ENCODE results near the gene ASCL3. TPM values are rescaled to one million over a fixed set of nuclear protein-coding genes. Genes with fewer than 3 reads are reported as not detected.

ASCL3 gene
- total and polyA plus RNA-seq, 4 donors: 0.26 TPM; not detected in 3

DNA sequence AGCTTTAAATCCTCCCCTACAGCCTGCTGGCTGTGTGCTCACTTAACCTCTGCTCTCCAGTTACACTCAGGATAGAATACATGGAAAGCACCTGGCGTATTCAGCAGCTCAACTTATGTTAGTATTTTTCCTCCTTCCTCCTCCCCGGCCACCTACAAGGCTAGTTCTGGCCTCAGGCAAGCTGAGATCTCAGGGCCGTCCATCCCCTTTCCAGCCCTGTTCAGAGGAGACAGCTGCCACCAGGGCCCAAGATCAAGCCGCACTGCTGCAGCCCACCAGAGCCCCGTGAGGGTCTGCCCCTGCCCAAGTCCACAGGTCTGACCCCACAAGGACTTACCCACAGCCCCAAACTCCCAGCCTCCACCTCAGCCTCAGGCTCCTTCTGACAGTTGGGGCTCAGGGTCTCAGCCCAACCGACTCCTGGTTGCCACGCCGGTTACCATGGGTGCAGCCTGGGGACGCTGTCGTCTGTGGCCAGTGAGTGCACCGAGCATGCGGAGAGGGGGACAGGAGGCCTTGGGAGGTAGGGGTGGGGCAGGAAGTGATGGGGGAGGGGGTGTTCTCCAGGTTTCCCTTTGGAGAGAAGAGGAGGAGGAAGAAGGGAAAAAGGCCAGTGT is 10.1 kb downstream of the ASCL3 start, which contains the start of gene C11orf16:
C11orf16 (minus strand) TSS at position 384 of the 617 bp plus-strand sequence. CDS start 639 bp downstream, outside the sequence.
- whole genome bisulfite sequencing (ENCODE audit: insufficient coverage): 63% methylated on average over 12 of the region's 12 CpGs
- no peaks in the 10 kb centered on the region for H3K9me3 ChIP-seq (ENCODE audit: control insufficient read depth, insufficient read depth, low read length)
- H3K36me3 ChIP-seq (ENCODE audit: control insufficient read depth, insufficient read depth, low read length): no peaks in the 10 kb centered on the region
- H3K27me3 ChIP-seq (ENCODE audit: control insufficient read depth, insufficient read depth, low read length): no peaks in the 10 kb centered on the region
- no peak within 1 kb of the TSS for H3K4me3 ChIP-seq (ENCODE audit: low read depth, low read length)
- no peak for DNase-seq (ENCODE audit: low read depth in 4 of 6, low spot score in 6 of 6)
- no peak within 1 kb of the TSS for H3K27ac ChIP-seq (ENCODE audit: low read depth, low read length)
- no peaks in the 10 kb centered on the region for H3K4me1 ChIP-seq (ENCODE audit: control insufficient read depth, insufficient read depth, low read length)

GRCh38 chr11:8930456-8931175 is 12.2 kb downstream of the ASCL3 start:
- Histone ChIP-seq H3K4me3 (ENCODE audit: low read depth, low read length) (no peak overlapping the region), H3K36me3 (ENCODE audit: control insufficient read depth, insufficient read depth, low read length) (peaks cover 5% of the 10 kb centered on the region), H3K4me1 (ENCODE audit: control insufficient read depth, insufficient read depth, low read length) (no peaks in the 10 kb centered on the region), H3K27ac (ENCODE audit: low read depth, low read length) (no peak overlapping the region), H3K9me3 (ENCODE audit: control insufficient read depth, insufficient read depth, low read length) (no peaks in the 10 kb centered on the region), H3K27me3 (ENCODE audit: control insufficient read depth, insufficient read depth, low read length) (no peaks in the 10 kb centered on the region)
- WGBS (ENCODE audit: insufficient coverage): 91% methylated on average over 12 of the region's 12 CpGs
- no peak for DNase-seq (ENCODE audit: low read depth in 4 of 6, low spot score in 6 of 6)

- no peak for DNase-seq (ENCODE audit: low read depth in 4 of 6, low spot score in 6 of 6)
- 94% methylated on average over 6 of the region's 9 CpGs for whole genome bisulfite sequencing (ENCODE audit: insufficient coverage)
- Histone ChIP-seq H3K4me3 (ENCODE audit: low read depth, low read length) (no peak overlapping the region), H3K27ac (ENCODE audit: low read depth, low read length) (no peak overlapping the region), H3K4me1 (ENCODE audit: control insufficient read depth, insufficient read depth, low read length) (no peaks in the 10 kb centered on the region), H3K9me3 (ENCODE audit: control insufficient read depth, insufficient read depth, low read length) (no peaks in the 10 kb centered on the region), H3K36me3 (ENCODE audit: control insufficient read depth, insufficient read depth, low read length) (peaks cover 17% of the 10 kb centered on the region), H3K27me3 (ENCODE audit: control insufficient read depth, insufficient read depth, low read length) (no peaks in the 10 kb centered on the region)
Observed at GRCh38 chr11:8928981-8929615, 13.7 kb downstream of the ASCL3 start.

GRCh38 chr11:8928205-8928604 is 14.6 kb downstream of the ASCL3 start:
- no peaks in the 10 kb centered on the region for H3K9me3 ChIP-seq (ENCODE audit: control insufficient read depth, insufficient read depth, low read length)
- DNase-seq (ENCODE audit: low read depth in 4 of 6, low spot score in 6 of 6): no peak
- WGBS (ENCODE audit: insufficient coverage): 94% methylated on average over 4 of the region's 4 CpGs
- no peak overlapping the region for H3K4me3 ChIP-seq (ENCODE audit: low read depth, low read length)
- H3K27me3 ChIP-seq (ENCODE audit: control insufficient read depth, insufficient read depth, low read length): no peaks in the 10 kb centered on the region
- peaks cover 19% of the 10 kb centered on the region for H3K36me3 ChIP-seq (ENCODE audit: control insufficient read depth, insufficient read depth, low read length)
- H3K27ac ChIP-seq (ENCODE audit: low read depth, low read length): no peak overlapping the region
- no peaks in the 10 kb centered on the region for H3K4me1 ChIP-seq (ENCODE audit: control insufficient read depth, insufficient read depth, low read length)

DNA sequence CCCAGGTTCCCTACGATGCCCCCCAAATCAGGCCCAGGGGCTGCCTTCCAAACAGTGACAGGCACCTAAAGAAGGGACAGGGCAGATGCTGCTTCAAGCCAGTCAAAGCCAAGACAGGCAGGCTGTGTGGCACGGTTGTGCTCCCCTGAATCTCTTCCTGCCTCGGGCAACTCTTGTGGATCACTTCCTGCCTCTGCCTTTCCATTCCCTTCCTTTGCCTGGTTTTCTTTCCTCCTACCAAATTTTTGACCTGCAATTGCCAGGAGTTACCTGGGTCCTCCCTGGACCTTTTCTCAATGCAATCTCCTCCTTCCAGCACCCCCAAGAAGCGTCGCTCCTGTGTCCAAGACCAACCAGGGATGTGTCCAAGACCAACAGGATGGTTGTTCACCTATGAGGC is 15.6 kb downstream of the ASCL3 start:
- Histone ChIP-seq H3K9me3 (ENCODE audit: control insufficient read depth, insufficient read depth, low read length) (no peaks in the 10 kb centered on the region), H3K36me3 (ENCODE audit: control insufficient read depth, insufficient read depth, low read length) (peaks cover 24% of the 10 kb centered on the region), H3K27ac (ENCODE audit: low read depth, low read length) (no peak overlapping the region), H3K4me3 (ENCODE audit: low read depth, low read length) (no peak overlapping the region), H3K4me1 (ENCODE audit: control insufficient read depth, insufficient read depth, low read length) (no peaks in the 10 kb centered on the region), H3K27me3 (ENCODE audit: control insufficient read depth, insufficient read depth, low read length) (no peaks in the 10 kb centered on the region)
- WGBS (ENCODE audit: insufficient coverage): 88% methylated on average over 5 of the region's 5 CpGs
- no peak for DNase-seq (ENCODE audit: low read depth in 4 of 6, low spot score in 6 of 6)

DNA sequence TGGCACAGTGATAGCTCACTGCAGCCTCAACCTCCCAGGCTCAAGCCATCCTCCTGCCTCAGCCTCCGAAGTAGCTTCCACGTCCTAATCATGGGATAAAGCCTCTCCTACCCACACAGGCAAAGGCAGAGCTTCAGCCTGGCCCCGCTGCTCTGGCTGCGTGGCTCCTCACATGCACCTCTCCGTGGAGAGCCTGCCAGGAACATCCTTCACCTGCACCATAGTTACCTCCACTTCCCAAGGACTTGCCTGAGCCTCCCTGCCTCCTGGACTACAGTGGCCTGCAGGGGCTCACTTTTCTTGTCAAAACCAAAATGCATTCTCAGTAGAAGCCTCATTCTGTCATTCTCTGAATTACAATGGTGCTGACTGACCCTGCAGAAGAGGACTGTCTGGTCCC is 16.6 kb downstream of the ASCL3 start:
- no peak for DNase-seq (ENCODE audit: low read depth in 4 of 6, low spot score in 6 of 6)
- Histone ChIP-seq H3K27me3 (ENCODE audit: control insufficient read depth, insufficient read depth, low read length) (no peaks in the 10 kb centered on the region), H3K4me1 (ENCODE audit: control insufficient read depth, insufficient read depth, low read length) (no peaks in the 10 kb centered on the region), H3K36me3 (ENCODE audit: control insufficient read depth, insufficient read depth, low read length) (peaks cover 31% of the 10 kb centered on the region), H3K4me3 (ENCODE audit: low read depth, low read length) (no peak overlapping the region), H3K27ac (ENCODE audit: low read depth, low read length) (no peak overlapping the region), H3K9me3 (ENCODE audit: control insufficient read depth, insufficient read depth, low read length) (no peaks in the 10 kb centered on the region)
- 95% methylated on average over 5 of the region's 5 CpGs for WGBS (ENCODE audit: insufficient coverage)

DNA sequence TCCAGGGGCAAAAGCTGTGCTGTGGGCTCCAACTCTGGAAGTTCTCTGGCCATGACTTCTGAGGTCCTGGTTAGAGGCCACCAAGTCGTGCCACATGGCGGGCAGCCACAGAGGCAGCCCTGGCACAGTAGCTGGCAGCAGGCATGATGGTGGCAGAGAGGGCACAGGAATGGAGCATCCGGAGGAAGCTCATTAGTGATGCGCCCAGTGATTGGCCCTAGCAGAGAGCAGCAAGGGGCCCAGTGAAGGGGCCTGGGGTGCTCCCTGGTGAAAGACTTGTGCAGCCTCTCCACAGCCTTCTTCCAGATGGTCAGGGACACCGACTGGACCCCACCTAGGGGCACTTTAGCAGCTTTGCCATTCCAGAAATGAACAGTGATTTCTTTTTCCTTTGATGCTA is 17.1 kb downstream of the ASCL3 start:
- 95% methylated on average over 5 of the region's 5 CpGs for WGBS (ENCODE audit: insufficient coverage)
- Histone ChIP-seq H3K4me3 (ENCODE audit: low read depth, low read length) (no peak overlapping the region), H3K27me3 (ENCODE audit: control insufficient read depth, insufficient read depth, low read length) (no peaks in the 10 kb centered on the region), H3K36me3 (ENCODE audit: control insufficient read depth, insufficient read depth, low read length) (peaks cover 35% of the 10 kb centered on the region), H3K4me1 (ENCODE audit: control insufficient read depth, insufficient read depth, low read length) (no peaks in the 10 kb centered on the region), H3K9me3 (ENCODE audit: control insufficient read depth, insufficient read depth, low read length) (no peaks in the 10 kb centered on the region), H3K27ac (ENCODE audit: low read depth, low read length) (no peak overlapping the region)
- no peak for DNase-seq (ENCODE audit: low read depth in 4 of 6, low spot score in 6 of 6)

DNA sequence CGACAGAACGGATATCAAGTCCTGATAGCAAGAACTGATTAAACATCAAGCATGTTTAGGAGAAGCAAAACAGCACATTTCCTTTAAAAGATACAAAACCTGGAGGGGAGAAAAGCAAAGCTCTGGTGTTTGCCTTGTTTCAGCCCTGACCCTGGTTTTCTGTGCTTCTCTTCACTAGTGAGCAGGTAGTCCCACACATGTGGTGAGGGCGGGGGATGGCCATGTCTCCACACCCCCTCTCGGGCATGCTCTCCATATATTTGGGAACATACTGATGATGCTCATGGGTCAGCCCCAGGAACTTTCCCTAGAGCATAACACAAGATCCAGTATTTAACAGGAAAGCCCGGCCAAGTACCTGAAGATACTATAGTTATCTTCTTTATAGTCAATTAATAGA is 20.1 kb downstream of the ASCL3 start:
- H3K36me3 ChIP-seq (ENCODE audit: control insufficient read depth, insufficient read depth, low read length): peaks cover 50% of the 10 kb centered on the region
- 100% methylated on average over 3 of the region's 5 CpGs for WGBS (ENCODE audit: insufficient coverage)

GRCh38 chr11:8917157-8917825 is 25.5 kb downstream of the ASCL3 start:
- 44% methylated on average over 4 of the region's 5 CpGs for WGBS (ENCODE audit: insufficient coverage)
- H3K4me3 ChIP-seq (ENCODE audit: low read depth, low read length): no peak overlapping the region
- DNase-seq (ENCODE audit: low read depth in 4 of 6, low spot score in 6 of 6): peak in 2 of 6 donors; percentile 21 to 51
- H3K27me3 ChIP-seq (ENCODE audit: control insufficient read depth, insufficient read depth, low read length): no peaks in the 10 kb centered on the region
- peaks cover 38% of the 10 kb centered on the region for H3K36me3 ChIP-seq (ENCODE audit: control insufficient read depth, insufficient read depth, low read length)
- H3K4me1 ChIP-seq (ENCODE audit: control insufficient read depth, insufficient read depth, low read length): peaks cover 14% of the 10 kb centered on the region
- no peaks in the 10 kb centered on the region for H3K9me3 ChIP-seq (ENCODE audit: control insufficient read depth, insufficient read depth, low read length)
- H3K27ac ChIP-seq (ENCODE audit: low read depth, low read length): peak overlapping the region; percentile 57

More for the DNA sequence above, 20.1 kb downstream of the ASCL3 start:
- Histone ChIP-seq H3K27me3 (ENCODE audit: control insufficient read depth, insufficient read depth, low read length) (no peaks in the 10 kb centered on the region), H3K4me1 (ENCODE audit: control insufficient read depth, insufficient read depth, low read length) (no peaks in the 10 kb centered on the region), H3K4me3 (ENCODE audit: low read depth, low read length) (no peak overlapping the region), H3K27ac (ENCODE audit: low read depth, low read length) (no peak overlapping the region), H3K9me3 (ENCODE audit: control insufficient read depth, insufficient read depth, low read length) (no peaks in the 10 kb centered on the region)
- no peak for DNase-seq (ENCODE audit: low read depth in 4 of 6, low spot score in 6 of 6)

Measured in spinal cord (tissue), 10 donors.